ENCODE measurements around the gene MDC1. TPM values are rescaled to one million over a fixed set of nuclear protein-coding genes. Genes with fewer than 3 reads are reported as not detected.

MDC1 gene
- total and polyA plus RNA-seq, 2 of the 13 experiments (the other 11 are each of a cell fraction or from before 2014, with no cell fraction given), result 8.4 to 14.0 TPM

DNA sequence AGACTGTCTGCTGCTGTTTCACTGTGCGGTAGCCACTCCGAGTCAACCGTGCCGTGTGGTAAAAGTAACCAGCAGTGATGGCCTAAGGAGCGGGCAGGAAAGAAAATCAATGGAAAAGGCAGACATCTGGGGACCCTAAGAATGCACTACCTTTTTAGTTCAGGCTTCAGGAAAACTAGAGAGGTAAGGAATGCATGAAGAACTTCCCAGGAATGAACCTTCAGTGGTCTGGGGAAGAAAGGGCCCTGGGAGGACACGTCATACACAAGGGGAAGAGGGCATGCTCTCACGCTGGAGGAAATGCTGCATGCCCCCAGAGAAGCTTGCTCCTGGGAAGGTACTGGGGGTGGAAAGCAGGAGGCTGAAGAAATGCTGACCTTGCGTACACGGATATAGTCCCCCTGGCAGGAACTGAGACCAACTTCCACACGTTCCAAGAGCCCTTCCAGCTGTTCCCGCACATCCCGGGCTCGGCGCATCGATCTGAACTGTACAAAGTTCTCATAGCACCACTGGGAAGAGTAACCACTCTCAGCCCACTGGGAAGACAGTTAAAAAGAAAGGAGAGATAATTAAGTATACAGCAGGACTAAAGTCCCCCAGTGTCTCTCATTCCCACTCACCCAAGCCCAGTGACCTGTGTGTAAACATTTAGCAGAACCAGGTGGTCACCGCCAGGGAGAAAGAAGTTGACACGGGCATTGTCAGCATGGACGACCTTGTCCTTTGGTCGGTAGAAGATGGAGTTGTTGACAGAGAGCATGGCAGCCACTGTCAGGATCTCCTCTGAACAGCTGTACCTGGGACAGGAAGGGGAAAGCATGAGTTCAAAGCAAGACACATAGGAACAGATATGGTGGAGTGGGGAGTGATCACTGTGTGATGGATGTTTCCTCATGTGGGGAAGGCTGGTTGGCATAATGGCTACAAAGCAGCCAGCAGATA, 62.0 kb downstream of the MDC1 start (continued):
- peak; percentile 46 for TF ChIP-seq PHF8 (CRISPR knock-in tag; IDR thresholded peaks at IDR 0.05)
- TF ChIP-seq ETV5 (CRISPR knock-in tag; IDR thresholded peaks at IDR 0.05; ENCODE audit: borderline replicate concordance), result peak; percentile 93
- TF ChIP-seq, protein P1, sequence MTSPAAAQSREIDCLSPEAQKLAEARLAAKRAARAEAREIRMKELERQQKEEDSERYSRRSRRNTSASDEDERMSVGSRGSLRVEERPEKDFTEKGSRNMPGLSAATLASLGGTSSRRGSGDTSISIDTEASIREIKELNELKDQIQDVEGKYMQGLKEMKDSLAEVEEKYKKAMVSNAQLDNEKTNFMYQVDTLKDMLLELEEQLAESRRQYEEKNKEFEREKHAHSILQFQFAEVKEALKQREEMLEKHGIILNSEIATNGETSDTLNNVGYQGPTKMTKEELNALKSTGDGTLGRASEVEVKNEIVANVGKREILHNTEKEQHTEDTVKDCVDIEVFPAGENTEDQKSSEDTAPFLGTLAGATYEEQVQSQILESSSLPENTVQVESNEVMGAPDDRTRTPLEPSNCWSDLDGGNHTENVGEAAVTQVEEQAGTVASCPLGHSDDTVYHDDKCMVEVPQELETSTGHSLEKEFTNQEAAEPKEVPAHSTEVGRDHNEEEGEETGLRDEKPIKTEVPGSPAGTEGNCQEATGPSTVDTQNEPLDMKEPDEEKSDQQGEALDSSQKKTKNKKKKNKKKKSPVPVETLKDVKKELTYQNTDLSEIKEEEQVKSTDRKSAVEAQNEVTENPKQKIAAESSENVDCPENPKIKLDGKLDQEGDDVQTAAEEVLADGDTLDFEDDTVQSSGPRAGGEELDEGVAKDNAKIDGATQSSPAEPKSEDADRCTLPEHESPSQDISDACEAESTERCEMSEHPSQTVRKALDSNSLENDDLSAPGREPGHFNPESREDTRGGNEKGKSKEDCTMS (CRISPR knock-in tag; conservative IDR thresholded peaks at IDR 0.05), result no peak
- TF ChIP-seq REL (CRISPR knock-in tag; conservative IDR thresholded peaks at IDR 0.05), result no peak
- TF ChIP-seq RAD51 (IDR thresholded peaks at IDR 0.05; ENCODE audit: borderline replicate concordance), result no peak
- no peak for TF ChIP-seq CCAR2 (optimal IDR thresholded peaks at IDR 0.05; ENCODE audit: low read depth, low read length)
- TF ChIP-seq, protein P2, sequence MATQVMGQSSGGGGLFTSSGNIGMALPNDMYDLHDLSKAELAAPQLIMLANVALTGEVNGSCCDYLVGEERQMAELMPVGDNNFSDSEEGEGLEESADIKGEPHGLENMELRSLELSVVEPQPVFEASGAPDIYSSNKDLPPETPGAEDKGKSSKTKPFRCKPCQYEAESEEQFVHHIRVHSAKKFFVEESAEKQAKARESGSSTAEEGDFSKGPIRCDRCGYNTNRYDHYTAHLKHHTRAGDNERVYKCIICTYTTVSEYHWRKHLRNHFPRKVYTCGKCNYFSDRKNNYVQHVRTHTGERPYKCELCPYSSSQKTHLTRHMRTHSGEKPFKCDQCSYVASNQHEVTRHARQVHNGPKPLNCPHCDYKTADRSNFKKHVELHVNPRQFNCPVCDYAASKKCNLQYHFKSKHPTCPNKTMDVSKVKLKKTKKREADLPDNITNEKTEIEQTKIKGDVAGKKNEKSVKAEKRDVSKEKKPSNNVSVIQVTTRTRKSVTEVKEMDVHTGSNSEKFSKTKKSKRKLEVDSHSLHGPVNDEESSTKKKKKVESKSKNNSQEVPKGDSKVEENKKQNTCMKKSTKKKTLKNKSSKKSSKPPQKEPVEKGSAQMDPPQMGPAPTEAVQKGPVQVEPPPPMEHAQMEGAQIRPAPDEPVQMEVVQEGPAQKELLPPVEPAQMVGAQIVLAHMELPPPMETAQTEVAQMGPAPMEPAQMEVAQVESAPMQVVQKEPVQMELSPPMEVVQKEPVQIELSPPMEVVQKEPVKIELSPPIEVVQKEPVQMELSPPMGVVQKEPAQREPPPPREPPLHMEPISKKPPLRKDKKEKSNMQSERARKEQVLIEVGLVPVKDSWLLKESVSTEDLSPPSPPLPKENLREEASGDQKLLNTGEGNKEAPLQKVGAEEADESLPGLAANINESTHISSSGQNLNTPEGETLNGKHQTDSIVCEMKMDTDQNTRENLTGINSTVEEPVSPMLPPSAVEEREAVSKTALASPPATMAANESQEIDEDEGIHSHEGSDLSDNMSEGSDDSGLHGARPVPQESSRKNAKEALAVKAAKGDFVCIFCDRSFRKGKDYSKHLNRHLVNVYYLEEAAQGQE (IDR thresholded peaks at IDR 0.05; ENCODE audit: borderline replicate concordance in 1 of 2, low read depth in 1 of 2, low read length in 2 of 2), result peak in 1 of 2 experiments; percentile 25; a peak in 1 of 4 replicates
- no peak for TF ChIP-seq TP53 (CRISPR knock-in tag; conservative IDR thresholded peaks at IDR 0.05)
- TF ChIP-seq, protein P3, sequence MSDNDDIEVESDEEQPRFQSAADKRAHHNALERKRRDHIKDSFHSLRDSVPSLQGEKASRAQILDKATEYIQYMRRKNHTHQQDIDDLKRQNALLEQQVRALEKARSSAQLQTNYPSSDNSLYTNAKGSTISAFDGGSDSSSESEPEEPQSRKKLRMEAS (IDR thresholded peaks at IDR 0.05), result peak; percentile 97
- no peak for TF ChIP-seq ZFYVE20 (CRISPR knock-in tag; IDR thresholded peaks at IDR 0.05; ENCODE audit: borderline replicate concordance, low read depth)
- TF ChIP-seq KLF13 (CRISPR knock-in tag; IDR thresholded peaks at IDR 0.05), result peak; percentile 62; the same call in 1 of the 2 replicates
- TF ChIP-seq, protein P4, sequence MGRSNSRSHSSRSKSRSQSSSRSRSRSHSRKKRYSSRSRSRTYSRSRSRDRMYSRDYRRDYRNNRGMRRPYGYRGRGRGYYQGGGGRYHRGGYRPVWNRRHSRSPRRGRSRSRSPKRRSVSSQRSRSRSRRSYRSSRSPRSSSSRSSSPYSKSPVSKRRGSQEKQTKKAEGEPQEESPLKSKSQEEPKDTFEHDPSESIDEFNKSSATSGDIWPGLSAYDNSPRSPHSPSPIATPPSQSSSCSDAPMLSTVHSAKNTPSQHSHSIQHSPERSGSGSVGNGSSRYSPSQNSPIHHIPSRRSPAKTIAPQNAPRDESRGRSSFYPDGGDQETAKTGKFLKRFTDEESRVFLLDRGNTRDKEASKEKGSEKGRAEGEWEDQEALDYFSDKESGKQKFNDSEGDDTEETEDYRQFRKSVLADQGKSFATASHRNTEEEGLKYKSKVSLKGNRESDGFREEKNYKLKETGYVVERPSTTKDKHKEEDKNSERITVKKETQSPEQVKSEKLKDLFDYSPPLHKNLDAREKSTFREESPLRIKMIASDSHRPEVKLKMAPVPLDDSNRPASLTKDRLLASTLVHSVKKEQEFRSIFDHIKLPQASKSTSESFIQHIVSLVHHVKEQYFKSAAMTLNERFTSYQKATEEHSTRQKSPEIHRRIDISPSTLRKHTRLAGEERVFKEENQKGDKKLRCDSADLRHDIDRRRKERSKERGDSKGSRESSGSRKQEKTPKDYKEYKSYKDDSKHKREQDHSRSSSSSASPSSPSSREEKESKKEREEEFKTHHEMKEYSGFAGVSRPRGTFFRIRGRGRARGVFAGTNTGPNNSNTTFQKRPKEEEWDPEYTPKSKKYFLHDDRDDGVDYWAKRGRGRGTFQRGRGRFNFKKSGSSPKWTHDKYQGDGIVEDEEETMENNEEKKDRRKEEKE (IDR thresholded peaks at IDR 0.05), result no peak
- TF ChIP-seq NFIC (IDR thresholded peaks at IDR 0.05; ENCODE audit: low read length), result no peak
- TF ChIP-seq, protein P5, sequence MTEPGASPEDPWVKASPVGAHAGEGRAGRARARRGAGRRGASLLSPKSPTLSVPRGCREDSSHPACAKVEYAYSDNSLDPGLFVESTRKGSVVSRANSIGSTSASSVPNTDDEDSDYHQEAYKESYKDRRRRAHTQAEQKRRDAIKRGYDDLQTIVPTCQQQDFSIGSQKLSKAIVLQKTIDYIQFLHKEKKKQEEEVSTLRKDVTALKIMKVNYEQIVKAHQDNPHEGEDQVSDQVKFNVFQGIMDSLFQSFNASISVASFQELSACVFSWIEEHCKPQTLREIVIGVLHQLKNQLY (CRISPR knock-in tag; IDR thresholded peaks at IDR 0.05), result peak; percentile 88
- TF ChIP-seq KDM2A (CRISPR knock-in tag; IDR thresholded peaks at IDR 0.05; ENCODE audit: borderline replicate concordance, low read depth), result peak; percentile 67
- TF ChIP-seq POGZ (CRISPR knock-in tag; IDR thresholded peaks at IDR 0.05), result peak; percentile 76
- TF ChIP-seq, protein P6, sequence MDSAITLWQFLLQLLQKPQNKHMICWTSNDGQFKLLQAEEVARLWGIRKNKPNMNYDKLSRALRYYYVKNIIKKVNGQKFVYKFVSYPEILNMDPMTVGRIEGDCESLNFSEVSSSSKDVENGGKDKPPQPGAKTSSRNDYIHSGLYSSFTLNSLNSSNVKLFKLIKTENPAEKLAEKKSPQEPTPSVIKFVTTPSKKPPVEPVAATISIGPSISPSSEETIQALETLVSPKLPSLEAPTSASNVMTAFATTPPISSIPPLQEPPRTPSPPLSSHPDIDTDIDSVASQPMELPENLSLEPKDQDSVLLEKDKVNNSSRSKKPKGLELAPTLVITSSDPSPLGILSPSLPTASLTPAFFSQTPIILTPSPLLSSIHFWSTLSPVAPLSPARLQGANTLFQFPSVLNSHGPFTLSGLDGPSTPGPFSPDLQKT (CRISPR knock-in tag; IDR thresholded peaks at IDR 0.05; ENCODE audit: borderline replicate concordance), result no peak

All from HepG2 (cell line).